A549 (cell line): ENCODE data around the gene SMLR1. TPM values are rescaled to one million over a fixed set of nuclear protein-coding genes. Genes with fewer than 3 reads are reported as not detected.
A peak's percentile ranks its signal among the peaks of the same experiment; 100 is the strongest.

Experiments
- ATAC-seq, 2 experiments: fragments of 200-7000 bp in 1 of 2; fragments of >200 bp in 1 of 2; cut with Nextera tagmentation in 1 of 2; cut with Tn5 transposase in 1 of 2; 3 replicates each; pipeline versions ENCODE4 v1.8.0 to v1.9.1; 2018 to 2020; ENCODE audit warnings: mild to moderate bottlenecking in 1 of 2, moderate library complexity in 1 of 2
- CTCF ChIA-PET: fragments of 300-600 bp; sonication (Branson Sonifier 250); formaldehyde crosslinking; extraction: SDS; loops from one replicate; lab custom pipeline; 2021; ENCODE audit warnings: antibody characterized with exemption, inconsistent platforms; lab: Yijun Ruan, JAX
- POLR2A ChIA-PET: fragments of 350-600 bp; formaldehyde crosslinking; extraction: SDS; loops from one replicate; lab custom pipeline; 2021; ENCODE audit warnings: antibody characterized with exemption, inconsistent platforms; lab: Yijun Ruan, JAX
- DNase-seq, 2 experiments: peaks; one replicate each; pipeline versions ENCODE4 v3.0.0 to v3.0.0-alpha.2; 2011 to 2016; ENCODE audit warnings: low read depth in 1 of 2, low spot score in 1 of 2
- FAIRE-seq: peaks from 2 replicates; lab custom pipeline; 2011; peaks lifted over from hg19 to GRCh38; lab: Jason Lieb, UNC
- H3K27ac ChIP-seq, 2 experiments: fragments of >200 bp; sonication (Bioruptor Twin); formaldehyde crosslinking; 3 replicates each; pipeline ENCODE4 v1.5.1; 2016 to 2017
- H3K4me1 ChIP-seq: fragments of >200 bp; sonication (Bioruptor Twin); formaldehyde crosslinking; 3 replicates; pipeline ENCODE4 v1.6.1; 2016
- H3K4me2 ChIP-seq: fragments of >200 bp; sonication (Bioruptor Twin); formaldehyde crosslinking; 3 replicates; pipeline ENCODE4 v1.6.1; 2016
- H3K4me3 ChIP-seq: fragments of >200 bp; sonication (Bioruptor Twin); formaldehyde crosslinking; 3 replicates; pipeline ENCODE4 v1.5.1; 2016
- H3K9me3 ChIP-seq: fragments of >200 bp; sonication (Bioruptor Twin); formaldehyde crosslinking; 3 replicates; pipeline ENCODE4 v1.6.1; 2016
- BHLHE40 ChIP-seq: IDR thresholded peaks from 2 replicates; pipeline ENCODE4 v1.6.1; 2012; ENCODE audit warnings: low read depth, low read length, inconsistent platforms
- CBX2 ChIP-seq: fragments of 200-600 bp; sonication (generic); IDR thresholded peaks from 2 replicates; pipeline ENCODE4 v1.6.1; 2016; ENCODE audit warnings: low read depth, mild to moderate bottlenecking, borderline replicate concordance
- CBX8 ChIP-seq: fragments of 200-600 bp; sonication (generic); IDR thresholded peaks from 2 replicates; pipeline ENCODE4 v1.6.1; 2016
- CEBPB ChIP-seq, 2 experiments: fragments of >200 bp in 1 of 2; sonication (Bioruptor Twin) in 1 of 2; formaldehyde crosslinking in 1 of 2; IDR thresholded peaks; 2 replicates each; pipeline ENCODE4 v1.6.1; 2012 to 2016
- ESRRA ChIP-seq: fragments of 150-350 bp; IDR thresholded peaks from 2 replicates; pipeline ENCODE4 v1.6.1; 2014; ENCODE audit warnings: mild to moderate bottlenecking, low read length, borderline replicate concordance
- FOSB ChIP-seq: fragments of 250-450 bp; sonication (Bioruptor Pico); IDR thresholded peaks from 2 replicates; pipeline ENCODE4 v1.5.0; 2020; ENCODE audit warnings: mild to moderate bottlenecking, moderate library complexity
- FOSL2 ChIP-seq, 2 experiments: fragments of 450-650 bp in 1 of 2; fragments of >200 bp in 1 of 2; sonication (Bioruptor Twin) in 1 of 2; formaldehyde crosslinking; IDR thresholded peaks; 2 replicates each; pipeline versions ENCODE4 v1.5.0 to v1.6.1; 2016 to 2020; ENCODE audit warnings: mild to moderate bottlenecking in 1 of 2, moderate library complexity in 1 of 2
- FOXS1 ChIP-seq: fragments of 250-450 bp; sonication (Bioruptor Pico); IDR thresholded peaks from 2 replicates; pipeline ENCODE4 v1.5.0; 2020; ENCODE audit warnings: mild to moderate bottlenecking, moderate library complexity
- GATA3 ChIP-seq: IDR thresholded peaks from 2 replicates; pipeline ENCODE4 v1.6.1; 2012; ENCODE audit warnings: borderline replicate concordance
- HDAC2 ChIP-seq: fragments of 200-600 bp; sonication (generic); IDR thresholded peaks from 2 replicates; pipeline ENCODE4 v1.6.1; 2016
- HMGXB4 ChIP-seq: fragments of 250-450 bp; sonication (Bioruptor Pico); IDR thresholded peaks from 2 replicates; pipeline ENCODE4 v1.5.0; 2021; ENCODE audit warnings: mild to moderate bottlenecking, moderate library complexity, borderline replicate concordance
- JUN ChIP-seq, 2 experiments: fragments of >200 bp; sonication (Bioruptor Twin); formaldehyde crosslinking; IDR thresholded peaks; 2 replicates in 1 of 2; 3 replicates in 1 of 2; pipeline ENCODE4 v1.6.1; 2016 to 2017
- MAFK ChIP-seq: fragments of 450-650 bp; IDR thresholded peaks from 2 replicates; pipeline ENCODE4 v1.6.1; 2014; ENCODE audit not compliant: partially characterized antibody
- MAX ChIP-seq: IDR thresholded peaks from 2 replicates; pipeline ENCODE4 v1.6.1; 2012
- MAZ ChIP-seq: fragments of 150-350 bp; IDR thresholded peaks from 2 replicates; pipeline ENCODE4 v1.6.1; 2014; ENCODE audit warnings: antibody characterized with exemption, low read depth, low read length, borderline replicate concordance
- MYC ChIP-seq: IDR thresholded peaks from 2 replicates; pipeline ENCODE4 v1.6.1; 2012; ENCODE audit warnings: mild to moderate bottlenecking, inconsistent platforms, low read length, improper control_type of control experiment, borderline replicate concordance
- NR3C1 ChIP-seq: fragments of >200 bp; sonication (Bioruptor Twin); formaldehyde crosslinking; IDR thresholded peaks from 3 replicates; pipeline ENCODE4 v1.6.1; 2017
- PHF8 ChIP-seq: fragments of 200-600 bp; sonication (generic); IDR thresholded peaks from 2 replicates; pipeline ENCODE4 v1.6.1; 2016; ENCODE audit warnings: low read depth, mild to moderate bottlenecking, antibody characterized with exemption, moderate library complexity, borderline replicate concordance
- POLR2AphosphoS2 ChIP-seq: conservative IDR thresholded peaks from 2 replicates; pipeline ENCODE4 v1.6.1; 2012; ENCODE audit warnings: low read length, improper control_type of control experiment, inconsistent platforms
- RAD21 ChIP-seq, 2 experiments: fragments of >200 bp in 1 of 2; sonication (Bioruptor Twin) in 1 of 2; formaldehyde crosslinking in 1 of 2; IDR thresholded peaks in 1 of 2; conservative IDR thresholded peaks in 1 of 2; 2 replicates in 1 of 2; 3 replicates in 1 of 2; pipeline ENCODE4 v1.6.1; 2012 to 2018; ENCODE audit warnings: inconsistent platforms in 1 of 2
- TFCP2L1 ChIP-seq: fragments of 250-450 bp; sonication (Bioruptor Pico); IDR thresholded peaks from 2 replicates; pipeline ENCODE4 v1.5.0; 2021; ENCODE audit warnings: mild to moderate bottlenecking
- TP53 ChIP-seq: fragments of 250-450 bp; sonication (Bioruptor Pico); IDR thresholded peaks from 2 replicates; pipeline ENCODE4 v1.5.0; 2021; ENCODE audit warnings: mild to moderate bottlenecking, moderate library complexity
- ZNF302 ChIP-seq: fragments of 250-450 bp; sonication (Bioruptor Pico); IDR thresholded peaks from 2 replicates; pipeline ENCODE4 v1.9.0; 2021; ENCODE audit warnings: inconsistent platforms, mild to moderate bottlenecking, moderate library complexity
- WGBS: methylation state at CpG from one replicate; pipeline ENCODE4 v1.1.6; 2017; ENCODE audit errors: missing lambda C conversion rate; 5-methylcytosine and 5-hydroxymethylcytosine counted together
- polyA plus RNA-seq, 4 experiments: library from polyadenylated mRNA; depleted of rRNA in 3 of 4; stranded (reverse); fragments of >200 nt; fragmentation: RNase III in 1 of 4; extraction: RNeasy Plus Mini Kit Qiagen cat#74134 plus additional on column Dnase treatment in 1 of 4; gene quantifications; 2 replicates in 3 of 4; 3 replicates in 1 of 4; pipeline ENCODE4 v1.2.3, GENCODE V29; 2011 to 2017
- TF ChIP-seq, protein P1 (sequence below): fragments of 150-350 bp; IDR thresholded peaks from 2 replicates; pipeline ENCODE4 v1.6.1; 2014; ENCODE audit warnings: low read depth, mild to moderate bottlenecking, low read length
- TF ChIP-seq, protein P2 (sequence below): fragments of 450-650 bp; IDR thresholded peaks from 2 replicates; pipeline ENCODE4 v1.6.1; 2014; ENCODE audit warnings: antibody characterized with exemption

The SMLR1 gene
- polyA plus RNA-seq, 2 of the 4 experiments (the other 2 are of a cell fraction): 0.03 to 0.05 TPM

DNA sequence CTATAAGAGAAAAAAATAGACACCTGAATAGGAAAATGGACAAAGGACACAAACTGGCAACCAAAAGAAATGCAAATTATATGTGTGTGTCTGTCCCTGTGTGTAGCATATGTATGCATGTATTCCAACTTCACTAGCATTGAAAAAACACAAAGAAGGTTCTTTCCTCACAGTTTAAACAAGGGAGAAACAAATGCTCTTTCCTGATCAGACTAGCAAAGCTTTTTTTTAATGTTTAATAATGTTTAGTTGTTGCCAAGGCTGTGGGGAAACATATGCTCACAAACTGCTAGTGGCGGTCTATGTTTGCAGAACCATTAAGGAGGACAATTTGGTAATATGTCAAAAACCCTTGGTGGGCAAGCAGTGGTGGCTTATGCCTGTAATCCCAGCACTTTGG is 22.4 kb downstream of the SMLR1 start:
- Histone ChIP-seq H3K4me3 (no peak overlapping the region), H3K4me2 (no peak overlapping the region), H3K9me3 (no peaks in the 10 kb centered on the region), H3K4me1 (peaks cover 8% of the 10 kb centered on the region), H3K27ac (no peak overlapping the region)
- CTCF ChIA-PET: no interaction called here
- TF ChIP-seq FOSB (CRISPR knock-in tag) (no peak), CEBPB (IDR thresholded peaks at IDR 0.05) (no peak), CBX2 (no peak), POLR2AphosphoS2 (no peak), JUN (IDR thresholded peaks at IDR 0.05) (no peak), MAX (no peak), BHLHE40 (no peak), PHF8 (no peak), ZNF302 (no peak), MAFK (no peak), FOXS1 (no peak), MYC (no peak), FOSL2 (IDR thresholded peaks at IDR 0.05) (no peak), FOSL2 (CRISPR knock-in tag; IDR thresholded peaks at IDR 0.05) (no peak)
- TF ChIP-seq, protein P1, sequence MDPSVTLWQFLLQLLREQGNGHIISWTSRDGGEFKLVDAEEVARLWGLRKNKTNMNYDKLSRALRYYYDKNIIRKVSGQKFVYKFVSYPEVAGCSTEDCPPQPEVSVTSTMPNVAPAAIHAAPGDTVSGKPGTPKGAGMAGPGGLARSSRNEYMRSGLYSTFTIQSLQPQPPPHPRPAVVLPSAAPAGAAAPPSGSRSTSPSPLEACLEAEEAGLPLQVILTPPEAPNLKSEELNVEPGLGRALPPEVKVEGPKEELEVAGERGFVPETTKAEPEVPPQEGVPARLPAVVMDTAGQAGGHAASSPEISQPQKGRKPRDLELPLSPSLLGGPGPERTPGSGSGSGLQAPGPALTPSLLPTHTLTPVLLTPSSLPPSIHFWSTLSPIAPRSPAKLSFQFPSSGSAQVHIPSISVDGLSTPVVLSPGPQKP: no peak
- TF ChIP-seq, protein P2, sequence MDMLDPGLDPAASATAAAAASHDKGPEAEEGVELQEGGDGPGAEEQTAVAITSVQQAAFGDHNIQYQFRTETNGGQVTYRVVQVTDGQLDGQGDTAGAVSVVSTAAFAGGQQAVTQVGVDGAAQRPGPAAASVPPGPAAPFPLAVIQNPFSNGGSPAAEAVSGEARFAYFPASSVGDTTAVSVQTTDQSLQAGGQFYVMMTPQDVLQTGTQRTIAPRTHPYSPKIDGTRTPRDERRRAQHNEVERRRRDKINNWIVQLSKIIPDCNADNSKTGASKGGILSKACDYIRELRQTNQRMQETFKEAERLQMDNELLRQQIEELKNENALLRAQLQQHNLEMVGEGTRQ: no peak
- ATAC-seq (no peak), FAIRE-seq (no peak), DNase-seq (no peak)
- POLR2A ChIA-PET: no interaction called here
- WGBS: 100% methylated on average over 1 of the region's 1 CpG

- Histone ChIP-seq H3K4me2 (no peak overlapping the region), H3K4me3 (no peak overlapping the region), H3K9me3 (no peaks in the 10 kb centered on the region), H3K4me1 (peaks cover 8% of the 10 kb centered on the region), H3K27ac (no peak overlapping the region)
- CTCF ChIA-PET: no interaction called here
- TF ChIP-seq MAFK: no peak
- no peak for TF ChIP-seq NR3C1
- no peak for TF ChIP-seq TFCP2L1 (CRISPR knock-in tag)
- no peak for ATAC-seq
- POLR2A ChIA-PET: no interaction called here
- 88% methylated on average over 1 of the region's 1 CpG for WGBS
- DNase-seq: no peak
- no peak for FAIRE-seq
Observed at GRCh38 chr6:130851026-130851425, 23.8 kb downstream of the SMLR1 start.

GRCh38 chr6:130852844-130853554 is 25.8 kb downstream of the SMLR1 start:
- no peak for TF ChIP-seq RAD21 (conservative IDR thresholded peaks at IDR 0.05 in 1 of 2, IDR thresholded peaks at IDR 0.05 in 1 of 2)
- TF ChIP-seq HMGXB4: no peak
- TF ChIP-seq HDAC2: no peak
- TF ChIP-seq GATA3: no peak
- TF ChIP-seq TP53 (CRISPR knock-in tag): no peak
- no peak for TF ChIP-seq CBX8
- TF ChIP-seq ESRRA: no peak
- no peak for TF ChIP-seq MAZ
- H3K4me2 ChIP-seq: 0 out of 3 replicates have a peak overlapping the region, but pooled peaks have one; percentile 14
- FAIRE-seq: no peak

More at GRCh38 chr6:130852844-130853554, 25.8 kb downstream of the SMLR1 start:
- Histone ChIP-seq H3K9me3 (no peaks in the 10 kb centered on the region), H3K4me1 (peaks cover 8% of the 10 kb centered on the region), H3K4me3 (no peak overlapping the region), H3K27ac (no peak overlapping the region)
- WGBS: 69% methylated on average over 7 of the region's 7 CpGs
- CTCF ChIA-PET: no interaction called here
- POLR2A ChIA-PET: no interaction called here
- ATAC-seq (no peak), DNase-seq (no peak)
